Panc1 (cell line): ENCODE results near the gene BLOC1S3. TPM values are rescaled to one million over a fixed set of nuclear protein-coding genes. Genes with fewer than 3 reads are reported as not detected.

Experiments used
- ATAC-seq: fragments of 200-7000 bp; cut with Tn5 transposase; 2 replicates; pipeline ENCODE4 v1.9.1; 2020; ENCODE audit warnings: mild to moderate bottlenecking, moderate library complexity
- BruUV-seq: library from RNA; stranded (reverse); fragments of 400-500 nt; replicated peaks from 2 replicates; lab custom pipeline; 2021; lab: Mats Ljungman, UMichigan
- CTCF ChIA-PET: fragments of 300-600 bp; sonication (Branson Sonifier 250); formaldehyde crosslinking; loops from one replicate; lab custom pipeline; 2022; ENCODE audit warnings: antibody characterized with exemption; lab: Charles Lee
- POLR2A ChIA-PET: fragments of 300-600 bp; sonication (Branson Sonifier 250); formaldehyde crosslinking; loops from one replicate; lab custom pipeline; 2022; ENCODE audit warnings: antibody characterized with exemption; lab: Charles Lee
- DNase-seq: peaks from one replicate; pipeline ENCODE4 v3.0.0-alpha.2; 2010; ENCODE audit warnings: low read depth, low spot score
- H3K27ac ChIP-seq: 2 replicates; pipeline ENCODE4 v1.5.1; 2011; ENCODE audit warnings: mild to moderate bottlenecking, low read length, inconsistent platforms
- H3K27me3 ChIP-seq: fragments of 200-500 bp; sonication (Bioruptor generic); 2 replicates; pipeline ENCODE4 v1.6.0; 2014; ENCODE audit warnings: low read length, inconsistent platforms; ENCODE audit not compliant: control insufficient read depth, insufficient read depth
- H3K36me3 ChIP-seq: fragments of 200-500 bp; sonication (Bioruptor generic); 2 replicates; pipeline ENCODE4 v1.5.1; 2014; ENCODE audit warnings: inconsistent platforms, mild to moderate bottlenecking, low read length, moderate library complexity; ENCODE audit not compliant: control insufficient read depth, insufficient read depth
- H3K4me1 ChIP-seq: 2 replicates; pipeline ENCODE4 v1.5.1; 2011; ENCODE audit warnings: inconsistent platforms, mild to moderate bottlenecking, low read length, moderate library complexity; ENCODE audit not compliant: control insufficient read depth, insufficient read depth
- H3K4me3 ChIP-seq, 2 experiments: 2 replicates each; pipeline ENCODE4 v1.5.1; 2011 to 2012; ENCODE audit warnings: low read depth in 2 of 2, low read length in 2 of 2, mild to moderate bottlenecking in 2 of 2, inconsistent platforms in 1 of 2, moderate library complexity in 1 of 2
- H3K9me3 ChIP-seq: fragments of 200-500 bp; sonication (Bioruptor generic); 2 replicates; pipeline ENCODE4 v1.5.1; 2014; ENCODE audit warnings: low read depth, mild to moderate bottlenecking, inconsistent platforms, low read length, moderate library complexity; ENCODE audit not compliant: control insufficient read depth, insufficient read depth
- CTCF ChIP-seq: fragments of 450-650 bp; IDR thresholded peaks from 2 replicates; pipeline ENCODE4 v1.5.1; 2017; ENCODE audit warnings: mild to moderate bottlenecking
- POLR2AphosphoS5 ChIP-seq: IDR thresholded peaks from 2 replicates; pipeline ENCODE4 v1.6.1; 2012; ENCODE audit warnings: mild to moderate bottlenecking, low read depth, low read length, moderate library complexity
- REST ChIP-seq, 2 experiments: IDR thresholded peaks; 2 replicates each; pipeline ENCODE4 v1.6.1; 2011 to 2012; ENCODE audit warnings: low read depth in 2 of 2, control low read depth in 1 of 2, low read length in 1 of 2, mild to moderate bottlenecking in 1 of 2, moderate library complexity in 1 of 2; ENCODE audit not compliant: insufficient read depth in 1 of 2
- SIN3A ChIP-seq: IDR thresholded peaks from 2 replicates; pipeline ENCODE4 v1.6.1; 2012; ENCODE audit warnings: low read depth, mild to moderate bottlenecking, low read length, moderate library complexity, borderline replicate concordance; ENCODE audit not compliant: insufficient read depth
- TCF7L2 ChIP-seq: IDR thresholded peaks from 2 replicates; pipeline ENCODE4 v1.6.1; 2011; ENCODE audit warnings: mild to moderate bottlenecking, low read depth, low read length, inconsistent platforms
- in situ Hi-C: cut with HindIII; loops from 2 replicates; pipeline ENCODE4 v1.10.0; 2016; ENCODE audit warnings: low sequenced_read_pairs, low pct_unique_long_range_greater_than_20kb
- intact Hi-C: fragments of 100-400 bp; cut with micrococcal nuclease; formaldehyde crosslinking; loops from one replicate; pipeline ENCODE4 v1.10.0; 2022; ENCODE audit not compliant: unreplicated experiment
- total RNA-seq: library from RNA; stranded (reverse); gene quantifications from one replicate; pipeline ENCODE4 v1.2.1, GENCODE V29; 2021; ENCODE audit not compliant: unreplicated experiment

BLOC1S3 gene
- total RNA-seq, 1 experiment from 2014 or later = 21.8 TPM

GRCh38 chr19:45140533-45140932, 38.1 kb upstream of the BLOC1S3 start:
- H3K27ac ChIP-seq = no peak overlapping the region
- no peak for ATAC-seq
- ChIA-PET POLR2A (no interaction called here), CTCF (no interaction called here)
- H3K36me3 ChIP-seq = no peaks in the 10 kb centered on the region
- TF ChIP-seq POLR2AphosphoS5 (no peak), CTCF (no peak), REST (IDR thresholded peaks at IDR 0.05; ENCODE audit: insufficient read depth in 1 of 2, low read depth in 2 of 2, low read length in 1 of 2) (no peak), SIN3A (no peak), TCF7L2 (no peak)
- BruUV-seq = no TSS peak
- DNase-seq = no peak
- no peaks in the 10 kb centered on the region for H3K27me3 ChIP-seq
- no peak overlapping the region for H3K4me3 ChIP-seq
- intact Hi-C loops (no loop called here), in situ Hi-C loops (no loop called here)
- H3K4me1 ChIP-seq = no peaks in the 10 kb centered on the region
- no peaks in the 10 kb centered on the region for H3K9me3 ChIP-seq

GRCh38 chr19:45141203-45141900, 37.2 kb upstream of the BLOC1S3 start:
- H3K36me3 ChIP-seq = no peaks in the 10 kb centered on the region
- ATAC-seq = no peak
- H3K9me3 ChIP-seq = no peaks in the 10 kb centered on the region
- H3K4me3 ChIP-seq = no peak overlapping the region
- in situ Hi-C loops = no loop called here
- H3K27ac ChIP-seq = no peak overlapping the region
- POLR2A ChIA-PET = no interaction called here
- intact Hi-C loops = no loop called here
- no peaks in the 10 kb centered on the region for H3K4me1 ChIP-seq
- DNase-seq = no peak
- no TSS peak for BruUV-seq
- H3K27me3 ChIP-seq = no peaks in the 10 kb centered on the region
- TF ChIP-seq REST (IDR thresholded peaks at IDR 0.05; ENCODE audit: insufficient read depth in 1 of 2, low read depth in 2 of 2, low read length in 1 of 2) (no peak), TCF7L2 (no peak), SIN3A (no peak), CTCF (no peak), POLR2AphosphoS5 (no peak)
- CTCF ChIA-PET = no interaction called here
